SK-N-DZ (cell line): ENCODE measurements around the gene ANTKMT. TPM values are rescaled to one million over a fixed set of nuclear protein-coding genes. Genes with fewer than 3 reads are reported as not detected.

Experiments
- DNase-seq: peaks from one replicate; pipeline ENCODE4 v3.0.0-alpha.2; 2015; ENCODE audit warnings: low spot score
- polyA plus RNA-seq, 2 experiments: library from polyadenylated mRNA; depleted of rRNA; stranded (reverse); fragments of >200 nt; gene quantifications; 2 replicates each; pipeline ENCODE4 v1.2.3, GENCODE V29; 2014

ANTKMT gene, protein sequence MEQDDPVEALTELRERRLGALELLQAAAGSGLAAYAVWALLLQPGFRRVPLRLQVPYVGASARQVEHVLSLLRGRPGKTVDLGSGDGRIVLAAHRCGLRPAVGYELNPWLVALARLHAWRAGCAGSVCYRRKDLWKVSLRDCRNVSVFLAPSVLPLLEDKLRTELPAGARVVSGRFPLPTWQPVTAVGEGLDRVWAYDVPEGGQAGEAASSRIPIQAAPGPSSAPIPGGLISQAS
- 59.0 and 63.1 TPM in 2 replicates for polyA plus RNA-seq (2014; cell fraction: cytosol; rRNA removed)
- 199 and 307 TPM in 2 replicates for polyA plus RNA-seq (2014; cell fraction: nucleus; rRNA removed)

DNA sequence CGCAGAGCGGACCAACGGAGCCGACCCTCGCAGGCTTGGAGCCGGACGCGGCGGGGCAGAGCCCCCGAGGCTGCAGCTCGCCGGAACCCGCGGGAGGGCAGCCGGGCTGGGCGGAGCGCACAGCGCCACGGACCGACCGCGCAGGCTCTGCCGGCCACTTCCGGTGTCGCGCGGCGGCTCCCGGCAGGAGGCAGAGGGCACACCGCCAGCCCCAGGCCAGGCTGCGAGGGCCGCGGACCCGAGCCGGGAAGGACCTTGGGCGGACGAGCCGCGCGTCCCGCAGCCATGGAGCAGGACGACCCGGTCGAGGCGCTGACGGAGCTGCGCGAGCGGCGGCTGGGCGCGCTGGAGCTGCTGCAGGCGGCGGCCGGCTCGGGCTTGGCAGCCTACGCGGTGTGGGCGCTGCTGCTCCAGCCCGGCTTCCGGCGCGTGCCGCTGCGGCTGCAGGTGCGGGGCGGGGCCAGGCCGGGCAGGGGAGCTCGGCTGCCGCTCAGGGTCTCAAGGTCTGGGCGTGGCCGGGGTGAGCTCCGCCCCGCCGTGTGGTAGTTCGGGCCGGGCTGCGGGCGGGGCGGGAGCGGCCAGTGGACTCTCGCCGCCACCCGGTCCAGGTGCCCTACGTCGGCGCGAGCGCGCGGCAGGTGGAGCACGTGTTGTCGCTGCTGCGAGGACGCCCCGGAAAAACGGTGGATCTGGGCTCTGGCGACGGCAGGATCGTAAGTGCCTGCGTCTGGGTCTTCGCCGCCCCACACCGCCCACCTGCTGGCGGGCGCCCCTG lies at the start of gene ANTKMT:
ANTKMT (plus strand) TSS at position 157 of the 775 bp plus-strand sequence; CDS start at position 286, 129 bp downstream.
- DNase-seq: peak; percentile 87

DNA sequence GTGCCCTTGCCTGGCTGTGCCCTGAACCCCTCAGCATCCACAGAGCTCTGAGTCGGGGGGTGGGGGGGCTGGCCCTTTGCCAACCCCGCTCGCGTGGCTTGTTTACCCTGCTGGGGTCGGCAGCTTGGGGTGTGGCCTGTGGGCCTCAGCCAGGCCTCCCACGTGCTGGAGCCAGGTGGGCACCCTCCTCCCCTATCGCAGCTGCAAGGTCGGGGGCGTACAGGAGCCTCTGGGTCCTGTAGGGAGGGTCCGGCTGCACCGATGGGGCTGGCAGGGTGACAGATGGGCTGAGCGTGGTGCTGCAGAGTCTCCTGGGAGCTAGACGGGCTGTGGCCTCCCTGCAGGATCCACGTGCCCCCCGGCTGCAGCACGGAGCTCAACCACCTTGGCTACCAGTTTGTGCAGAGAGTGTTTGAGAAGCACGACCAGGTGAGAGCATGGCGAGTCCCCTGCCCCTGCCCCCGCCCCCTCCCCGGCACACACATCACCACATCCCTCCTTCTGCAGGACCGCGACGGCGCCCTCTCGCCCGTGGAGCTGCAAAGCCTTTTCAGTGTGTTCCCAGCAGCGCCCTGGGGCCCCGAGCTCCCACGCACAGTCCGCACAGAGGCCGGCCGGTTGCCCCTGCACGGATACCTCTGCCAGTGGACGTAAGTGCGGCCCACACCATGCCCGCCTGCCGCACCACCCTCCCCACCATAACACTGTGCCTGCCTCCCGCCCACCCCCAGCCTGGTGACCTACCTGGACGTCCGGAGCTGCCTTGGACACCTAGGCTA lies 49.4 kb upstream of the ANTKMT start:
- no peak for DNase-seq

DNA sequence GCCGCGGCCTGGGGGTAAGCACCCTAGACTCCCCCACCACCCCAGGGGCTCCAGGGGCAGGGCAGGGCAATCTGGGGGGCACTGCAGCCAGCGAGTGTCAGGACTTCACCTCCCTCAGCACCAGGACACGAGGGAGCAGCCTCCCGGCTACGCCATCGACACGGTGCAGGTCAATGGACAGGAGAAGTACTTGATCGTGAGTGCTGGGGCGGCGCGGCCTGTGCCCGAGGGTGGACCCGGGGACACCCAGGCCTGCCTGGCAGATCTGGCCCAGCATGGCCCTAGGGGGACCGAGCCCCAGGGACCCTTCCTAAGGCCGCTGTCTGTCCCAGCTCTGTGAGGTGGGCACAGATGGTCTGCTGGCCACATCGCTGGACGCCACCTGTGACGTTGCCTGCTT lies 48.6 kb upstream of the ANTKMT start:
- no peak for DNase-seq

DNA sequence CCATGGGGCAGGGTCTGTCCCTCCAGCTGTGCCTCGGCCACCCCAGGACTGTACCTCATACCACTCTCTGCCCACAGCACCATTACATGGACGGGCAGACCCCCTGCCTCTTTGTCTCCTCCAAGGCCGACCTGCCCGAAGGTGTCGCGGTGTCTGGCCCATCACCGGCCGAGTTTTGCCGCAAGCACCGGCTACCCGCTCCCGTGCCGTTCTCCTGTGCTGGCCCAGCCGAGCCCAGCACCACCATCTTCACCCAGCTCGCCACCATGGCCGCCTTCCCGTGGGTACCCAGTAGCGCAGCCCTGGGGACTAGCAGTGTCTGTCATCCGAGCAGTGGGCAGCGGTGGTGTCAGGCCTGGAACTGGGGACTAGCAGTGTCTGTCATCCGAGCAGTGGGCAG lies 48.1 kb upstream of the ANTKMT start:
- no peak for DNase-seq

DNA sequence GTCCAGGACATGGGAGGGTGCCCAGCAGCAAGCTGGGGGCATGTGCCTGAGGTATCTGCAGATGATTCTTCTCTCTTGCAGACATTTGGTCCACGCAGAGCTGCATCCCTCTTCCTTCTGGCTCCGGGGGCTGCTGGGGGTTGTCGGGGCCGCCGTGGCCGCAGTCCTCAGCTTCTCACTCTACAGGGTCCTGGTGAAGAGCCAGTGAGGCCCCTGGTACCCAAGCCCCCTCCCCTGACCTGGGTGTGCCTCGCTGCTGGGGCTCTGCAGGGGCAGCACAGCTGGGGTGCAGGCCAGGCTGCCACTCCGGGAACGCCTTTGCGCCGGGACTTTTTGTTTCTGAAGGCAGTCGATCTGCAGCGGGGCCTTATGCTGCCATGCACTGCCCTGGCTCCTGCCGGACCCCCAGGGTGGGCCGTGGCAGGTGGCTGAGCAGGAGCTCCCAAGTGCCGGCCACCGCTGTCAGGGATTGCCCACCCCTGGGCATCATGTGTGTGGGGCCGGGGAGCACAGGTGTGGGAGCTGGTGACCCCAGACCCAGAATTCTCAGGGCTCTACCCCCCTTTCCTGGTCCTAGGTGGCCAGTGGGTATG lies 47.5 kb upstream of the ANTKMT start:
- no peak for DNase-seq

DNA sequence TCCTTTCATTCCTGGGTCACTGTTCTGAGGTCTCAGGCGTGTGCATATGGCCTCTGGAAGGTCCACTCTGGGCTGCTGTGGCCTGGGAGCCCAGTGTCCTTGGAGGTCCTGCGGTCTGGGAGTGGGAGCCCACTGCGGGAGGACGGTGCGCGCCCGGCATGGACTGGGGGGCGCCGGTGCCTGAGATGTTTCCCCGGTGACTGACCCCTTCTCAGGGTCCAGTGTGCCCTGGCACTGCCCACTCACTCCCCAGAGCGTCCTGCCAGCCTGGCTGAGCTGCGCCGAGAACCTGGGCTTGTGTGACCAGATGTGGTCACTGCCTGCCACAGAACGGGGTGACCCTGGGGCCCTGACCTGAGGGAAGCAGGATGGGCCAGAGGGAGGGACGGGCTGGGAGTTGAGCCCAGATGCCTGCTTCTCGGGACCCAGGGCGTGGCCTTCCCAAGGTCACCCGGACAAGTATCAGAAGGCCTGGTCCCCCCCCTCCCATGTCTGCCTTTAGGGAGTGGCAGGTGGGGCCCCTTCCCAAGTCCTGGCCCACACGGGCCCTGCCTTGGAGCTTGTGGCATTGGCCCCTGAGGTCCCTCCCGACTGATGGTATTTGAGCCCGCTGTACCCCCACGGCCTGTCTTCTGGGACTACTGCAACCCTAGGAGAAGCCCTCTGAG lies 46.6 kb upstream of the ANTKMT start:
- no peak for DNase-seq

DNA sequence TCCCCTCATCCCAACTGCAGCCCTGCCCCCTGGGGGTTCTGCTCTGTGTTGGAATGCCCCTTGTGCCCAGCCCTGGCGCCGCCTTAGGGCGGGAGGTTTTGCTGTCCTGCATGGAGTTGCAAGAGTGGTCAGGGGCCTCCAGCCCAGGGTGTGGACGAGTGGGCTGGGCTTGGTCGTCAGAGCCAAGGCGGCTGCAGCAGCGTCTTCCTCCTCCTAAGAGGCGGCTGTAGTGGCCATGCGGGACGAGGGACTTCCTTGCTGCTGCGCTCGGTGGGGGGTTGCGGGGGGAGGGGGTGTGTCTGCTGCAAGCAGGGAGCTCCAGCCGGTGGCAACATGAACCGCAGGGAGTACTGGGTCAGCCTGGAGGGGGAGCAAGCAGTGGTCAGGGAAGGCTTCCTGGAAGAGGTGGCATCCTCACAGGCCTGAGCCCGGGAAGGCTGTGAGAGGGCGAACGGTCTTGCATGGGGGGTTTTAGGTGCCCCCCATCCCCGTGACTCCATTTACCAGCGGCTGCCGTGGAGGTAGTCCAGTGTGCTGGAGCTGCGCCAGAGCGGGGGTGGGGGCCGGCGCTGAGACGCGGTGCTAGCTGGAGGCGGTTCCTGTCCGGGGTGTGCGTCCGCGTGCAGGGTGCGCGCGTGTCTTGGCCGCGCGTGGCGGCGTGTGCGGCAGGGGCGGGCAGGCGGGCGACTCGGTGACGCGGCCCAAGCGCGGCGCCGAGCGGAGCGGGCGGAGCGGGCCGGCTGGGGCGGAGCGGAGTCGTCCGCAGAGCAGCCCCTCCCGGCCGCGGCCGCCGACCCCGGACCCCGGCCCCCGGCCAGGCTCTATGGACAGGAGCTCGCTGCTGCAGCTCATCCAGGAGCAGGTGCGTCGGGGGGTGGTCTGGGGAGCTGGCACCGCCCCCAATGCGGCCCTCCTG lies 45.7 kb upstream of the ANTKMT start, which contains the start of gene RHBDL1:
RHBDL1 (plus strand) TSS at position 704 of the 916 bp plus-strand sequence; CDS start at position 824, 120 bp downstream.
- DNase-seq: peak; percentile 54

DNA sequence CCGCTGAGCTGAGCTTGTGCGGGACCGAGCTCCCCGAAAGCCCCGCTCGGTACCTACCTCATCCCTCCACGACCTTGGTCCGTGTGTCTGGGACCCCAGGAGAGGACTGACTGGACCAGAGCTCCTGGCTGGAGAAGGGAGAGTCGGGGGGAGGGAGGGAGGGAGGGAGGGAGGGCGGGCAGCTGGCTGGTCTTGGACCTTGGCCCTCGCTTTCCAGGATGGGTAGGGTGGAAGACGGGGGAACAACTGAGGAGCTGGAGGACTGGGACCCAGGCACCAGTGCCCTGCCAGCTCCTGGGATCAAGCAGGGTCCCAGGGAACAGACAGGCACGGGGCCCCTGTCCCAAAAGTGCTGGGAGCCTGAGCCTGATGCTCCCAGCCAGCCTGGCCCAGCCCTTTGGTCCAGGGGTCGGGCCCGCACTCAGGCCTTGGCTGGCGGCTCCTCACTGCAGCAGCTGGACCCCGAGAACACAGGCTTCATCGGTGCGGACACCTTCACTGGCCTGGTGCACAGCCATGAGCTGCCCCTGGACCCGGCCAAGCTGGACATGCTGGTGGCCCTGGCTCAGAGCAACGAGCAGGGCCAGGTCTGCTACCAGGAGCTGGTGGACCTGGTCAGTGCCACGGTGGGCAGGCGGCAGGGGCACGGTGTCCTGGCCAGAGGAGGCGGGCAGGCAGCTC lies 44.9 kb upstream of the ANTKMT start:
- no peak for DNase-seq

DNA sequence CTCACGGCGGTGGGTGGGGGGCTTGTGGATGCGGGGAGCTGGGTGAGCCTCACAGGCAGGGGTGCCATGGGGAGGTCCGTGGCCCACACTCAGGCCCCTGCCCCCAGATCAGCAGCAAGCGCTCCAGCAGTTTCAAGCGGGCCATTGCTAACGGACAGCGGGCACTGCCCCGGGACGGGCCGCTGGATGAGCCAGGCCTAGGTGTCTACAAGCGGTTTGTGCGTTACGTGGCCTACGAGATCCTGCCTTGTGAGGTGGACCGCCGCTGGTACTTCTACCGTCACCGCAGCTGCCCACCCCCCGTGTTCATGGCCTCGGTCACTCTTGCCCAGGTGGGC lies 44.4 kb upstream of the ANTKMT start:
- DNase-seq: no peak

DNA sequence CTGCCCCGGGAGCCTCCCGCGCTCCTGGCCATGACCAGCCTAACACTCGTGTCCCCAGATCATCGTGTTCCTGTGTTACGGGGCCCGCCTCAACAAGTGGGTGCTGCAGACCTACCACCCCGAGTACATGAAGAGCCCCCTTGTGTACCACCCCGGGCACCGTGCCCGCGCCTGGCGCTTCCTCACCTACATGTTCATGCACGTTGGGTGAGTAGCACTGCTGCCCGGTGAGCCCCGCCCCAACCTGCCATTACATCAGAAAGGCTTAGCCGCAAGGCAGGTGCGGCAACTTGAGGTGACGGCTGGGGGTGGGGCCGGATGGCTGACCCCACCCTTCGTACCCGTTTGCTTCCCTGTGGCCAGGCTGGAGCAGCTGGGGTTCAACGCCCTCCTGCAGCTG lies 44.0 kb upstream of the ANTKMT start:
- DNase-seq: no peak

DNA sequence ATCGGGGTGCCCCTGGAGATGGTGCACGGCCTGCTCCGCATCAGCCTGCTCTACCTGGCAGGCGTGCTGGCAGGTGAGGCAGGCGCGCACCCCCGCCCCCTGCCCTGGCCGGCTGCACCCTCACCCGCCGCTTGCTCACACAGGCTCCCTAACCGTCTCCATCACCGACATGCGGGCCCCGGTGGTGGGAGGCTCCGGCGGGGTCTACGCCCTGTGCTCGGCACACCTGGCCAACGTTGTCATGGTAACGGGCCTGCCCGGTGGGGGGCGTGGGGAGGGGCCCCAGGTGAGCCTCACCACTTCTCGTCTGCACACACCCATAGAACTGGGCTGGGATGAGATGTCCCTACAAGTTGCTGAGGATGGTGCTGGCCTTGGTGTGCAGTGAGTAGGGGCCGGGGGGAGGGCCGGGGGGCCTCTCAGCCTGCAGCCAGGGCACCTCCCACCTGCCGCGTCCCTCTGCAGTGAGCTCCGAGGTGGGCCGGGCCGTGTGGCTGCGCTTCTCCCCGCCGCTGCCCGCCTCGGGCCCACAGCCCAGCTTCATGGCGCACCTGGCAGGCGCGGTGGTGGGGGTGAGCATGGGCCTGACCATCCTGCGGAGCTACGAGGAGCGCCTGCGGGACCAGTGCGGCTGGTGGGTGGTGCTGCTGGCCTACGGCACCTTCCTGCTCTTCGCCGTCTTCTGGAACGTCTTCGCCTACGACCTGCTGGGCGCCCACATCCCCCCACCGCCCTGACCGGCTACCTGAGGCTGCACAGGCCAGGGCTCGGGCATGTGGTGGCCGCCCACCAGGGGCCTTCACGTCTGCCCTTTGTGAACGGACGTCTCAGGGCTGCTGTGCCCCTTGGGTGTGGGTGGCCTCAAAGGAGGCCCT lies 43.4 kb upstream of the ANTKMT start:
- no peak for DNase-seq

DNA sequence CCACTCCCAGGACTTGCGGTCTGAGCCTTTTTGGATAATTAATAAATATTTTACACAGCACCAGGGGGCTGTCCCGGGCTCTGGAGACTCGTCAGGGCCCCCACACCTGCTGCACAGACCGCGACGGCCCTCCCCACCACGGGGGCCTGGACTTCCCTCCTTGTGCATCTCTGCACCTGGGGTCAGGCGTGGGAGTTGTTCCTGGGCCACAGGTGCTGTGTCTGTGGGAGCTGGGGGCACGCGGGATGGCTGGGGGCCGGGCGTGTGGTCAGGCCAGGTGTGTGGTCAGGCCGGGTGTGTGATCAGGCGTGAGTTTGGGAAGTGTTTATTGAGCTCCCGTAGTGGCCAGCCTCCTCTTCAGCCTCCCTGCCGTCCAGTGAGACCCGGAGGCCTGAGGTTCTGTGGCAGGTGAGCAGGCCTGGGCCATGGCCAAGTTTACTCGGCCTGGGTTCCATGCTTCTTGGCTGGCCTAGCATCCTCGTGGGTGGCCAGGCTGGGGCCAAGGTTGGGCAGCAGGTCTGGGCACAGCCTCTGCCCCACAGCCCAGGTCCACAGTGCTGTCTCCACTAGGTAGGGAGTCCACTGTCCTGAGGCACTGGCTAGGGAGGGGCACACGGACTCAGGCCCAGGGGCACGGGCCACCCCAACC lies 42.6 kb upstream of the ANTKMT start:
- DNase-seq: no peak

DNA sequence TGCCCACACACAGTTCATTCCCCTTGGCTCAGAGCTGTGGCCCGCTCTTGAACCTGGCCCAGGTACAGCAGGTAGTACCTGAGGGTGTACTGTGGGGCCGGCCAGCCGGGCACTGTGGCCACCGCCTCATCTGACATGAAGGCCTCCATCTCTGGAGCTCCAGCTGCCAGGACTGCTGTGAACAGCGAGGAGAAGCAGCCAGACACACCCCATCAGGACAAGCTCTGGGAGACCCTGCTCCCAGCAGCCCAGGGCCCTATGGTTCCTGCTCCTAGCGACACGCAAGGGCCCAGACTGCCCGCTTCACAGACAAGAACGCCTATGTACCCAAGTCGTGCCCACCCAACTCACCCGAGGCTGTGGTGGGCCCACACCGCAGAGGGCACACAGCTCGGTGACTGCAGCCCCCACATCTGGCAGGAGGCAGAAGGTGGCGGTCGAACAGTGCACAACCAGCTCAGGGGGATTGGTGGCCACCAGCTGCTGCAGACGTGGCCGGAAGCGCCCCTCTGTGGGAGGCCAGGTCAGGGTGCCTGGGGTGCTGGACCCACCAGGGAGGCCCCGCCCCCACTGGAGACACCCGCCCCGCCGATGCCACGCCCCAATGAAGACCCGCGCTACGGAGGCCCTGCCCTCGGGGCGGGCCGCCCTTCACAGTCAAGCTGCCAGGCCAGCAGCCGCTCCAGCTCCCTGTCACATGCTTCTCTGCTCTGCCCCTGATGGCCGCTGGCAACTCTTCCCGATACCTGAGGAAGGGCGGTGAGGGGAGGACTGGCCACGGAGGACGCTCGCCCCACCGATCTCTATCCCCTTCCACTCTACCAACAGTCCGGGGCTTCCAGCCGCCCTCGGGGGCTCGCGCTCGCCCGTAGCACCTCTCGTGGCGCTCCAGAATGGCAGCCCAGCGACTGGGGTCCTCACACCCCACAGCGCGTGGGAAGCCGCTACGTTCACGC lies 41.8 kb upstream of the ANTKMT start:
- peak; percentile 88 for DNase-seq

DNA sequence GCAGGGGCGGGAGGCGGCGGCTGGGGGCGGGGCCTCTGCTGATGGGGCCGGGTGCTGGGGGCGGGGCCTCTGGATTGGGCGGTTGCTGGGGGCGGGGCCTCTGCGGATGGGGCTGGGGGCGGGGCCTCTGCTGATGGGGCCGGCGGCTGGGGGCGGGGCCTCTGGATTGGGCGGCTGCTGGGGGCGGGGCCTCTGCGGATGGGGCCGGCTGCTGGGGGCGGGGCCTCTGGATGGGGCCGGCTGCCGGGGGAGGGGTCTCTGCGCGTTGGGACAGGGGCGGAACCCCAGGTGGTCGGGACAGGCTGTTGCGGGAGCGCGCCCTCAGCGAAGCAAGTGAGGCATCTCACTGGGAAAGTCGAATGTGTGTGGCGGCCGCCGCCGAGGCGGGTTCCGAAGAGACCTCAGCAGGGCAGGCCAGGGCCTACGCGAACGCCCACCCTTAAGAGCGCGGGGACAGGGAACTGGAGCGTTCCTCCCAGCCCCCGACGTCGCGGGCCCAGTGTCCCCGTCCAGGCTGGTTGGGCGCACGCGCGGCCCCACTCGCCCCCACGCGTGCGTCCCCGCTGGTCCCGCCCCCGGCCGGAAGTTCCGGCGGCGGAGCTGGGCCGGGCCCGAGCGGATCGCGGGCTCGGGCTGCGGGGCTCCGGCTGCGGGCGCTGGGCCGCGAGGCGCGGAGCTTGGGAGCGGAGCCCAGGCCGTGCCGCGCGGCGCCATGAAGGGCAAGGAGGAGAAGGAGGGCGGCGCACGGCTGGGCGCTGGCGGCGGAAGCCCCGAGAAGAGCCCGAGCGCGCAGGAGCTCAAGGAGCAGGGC lies 40.9 kb upstream of the ANTKMT start, which contains the start of gene STUB1:
STUB1 (plus strand) TSS at position 597 of the 811 bp plus-strand sequence; CDS start at position 713, 116 bp downstream.
- DNase-seq: peak; percentile 88

DNA sequence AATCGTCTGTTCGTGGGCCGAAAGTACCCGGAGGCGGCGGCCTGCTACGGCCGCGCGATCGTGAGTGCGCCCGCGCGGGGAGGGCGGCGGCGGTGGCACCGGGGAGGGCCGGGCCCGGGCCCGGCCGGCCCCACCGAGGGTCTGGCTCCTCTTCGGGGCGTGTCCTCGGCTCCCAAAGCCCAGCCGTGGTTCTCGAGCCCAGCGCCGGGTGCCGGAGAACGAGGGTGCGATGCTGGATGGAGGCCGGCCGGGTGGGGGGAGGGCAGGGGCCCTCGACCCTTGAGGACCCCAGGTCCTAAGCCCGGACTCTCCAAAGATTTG lies 40.4 kb upstream of the ANTKMT start:
- no peak for DNase-seq
